Lower leg skin (tissue), 4 donors: ENCODE data around the gene FAM81B. TPM values are rescaled to one million over a fixed set of nuclear protein-coding genes. Genes with fewer than 3 reads are reported as not detected.
"Not testable (repeated sequence)": the region's sequence is repeated elsewhere in the genome, so short reads cannot be mapped to it uniquely, and the experiment has no call there.

ENCODE experiments used
- DNase-seq, 2 donors: peaks; one replicate each; pipeline ENCODE4 v3.0.0-alpha.2; 2019; ENCODE audit warnings: low spot score in 2 of 2
- H3K4me3 ChIP-seq: fragments of 200-600 bp; sonication (generic); 2 replicates; pipeline ENCODE4 v1.5.1; 2017; ENCODE audit warnings: mild to moderate bottlenecking, low read depth; ENCODE audit not compliant: poor library complexity, severe bottlenecking
- POLR2A ChIP-seq, 2 donors: fragments of 450-650 bp; IDR thresholded peaks; one replicate each; pipeline ENCODE4 v1.6.1; 2016 to 2017; ENCODE audit warnings: antibody characterized with exemption in 2 of 2, mild to moderate bottlenecking in 1 of 2, moderate library complexity in 1 of 2
- WGBS, 2 donors: methylation state at CpG; one replicate each; pipeline ENCODE4 v1.1.5; 2018; 5-methylcytosine and 5-hydroxymethylcytosine counted together
- intact Hi-C: fragments of 100-400 bp; cut with DNase I; formaldehyde crosslinking; loops from one replicate; pipeline ENCODE4 v1.15.0; 2023; ENCODE audit warnings: low total_unique reads
- total RNA-seq, 4 donors: library from RNA; depleted of rRNA; stranded (reverse); fragments of >200 nt; gene quantifications; one replicate each; pipeline ENCODE4 v1.1.0, GENCODE V29; 2016
- TF ChIP-seq, protein P1 (sequence below), 3 donors: fragments of 450-650 bp; IDR thresholded peaks; one replicate each; pipeline ENCODE4 v1.5.1; 2016; ENCODE audit warnings: antibody characterized with exemption in 3 of 3, mild to moderate bottlenecking in 3 of 3, moderate library complexity in 2 of 3

FAM81B gene
- total RNA-seq, 4 donors from 2014 or later = not detected

GRCh38 chr5:95358848-95359247 lies 32.3 kb upstream of the FAM81B start:
- intact Hi-C loops = no loop called here

DNA sequence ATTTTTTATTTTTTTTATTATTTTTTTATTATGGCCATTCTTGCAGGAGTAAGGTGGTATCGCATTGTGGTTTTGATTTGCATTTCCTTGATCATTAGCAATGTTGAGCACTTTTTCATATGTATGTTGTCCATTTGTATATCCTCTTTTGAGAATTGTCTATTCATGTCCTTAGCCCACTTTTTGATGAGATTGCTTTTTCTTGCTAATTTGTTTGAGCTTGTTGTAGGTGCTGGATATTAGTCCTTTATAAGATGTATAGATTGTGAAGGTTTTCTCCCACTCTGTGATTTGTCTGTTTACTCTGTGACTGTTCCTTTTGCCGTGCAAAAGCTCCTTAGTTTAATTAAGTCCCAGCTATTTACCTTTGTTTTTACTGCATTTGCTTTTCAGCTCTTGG lies 30.5 kb upstream of the FAM81B start:
- intact Hi-C loops, H3K4me3 ChIP-seq, DNase-seq: not testable (repeated sequence)
- WGBS, 2 donors = 87 to 92% methylated on average over 2 of the region's 2 CpGs

More at GRCh38 chr5:95358848-95359247, 32.3 kb upstream of the FAM81B start:
- WGBS, 2 donors = 42 to 48% methylated on average over 2 of the region's 2 CpGs
- no peak overlapping the region for H3K4me3 ChIP-seq
- no peak for DNase-seq
- no peak for TF ChIP-seq POLR2A (IDR thresholded peaks at IDR 0.05)
- TF ChIP-seq, protein P1, sequence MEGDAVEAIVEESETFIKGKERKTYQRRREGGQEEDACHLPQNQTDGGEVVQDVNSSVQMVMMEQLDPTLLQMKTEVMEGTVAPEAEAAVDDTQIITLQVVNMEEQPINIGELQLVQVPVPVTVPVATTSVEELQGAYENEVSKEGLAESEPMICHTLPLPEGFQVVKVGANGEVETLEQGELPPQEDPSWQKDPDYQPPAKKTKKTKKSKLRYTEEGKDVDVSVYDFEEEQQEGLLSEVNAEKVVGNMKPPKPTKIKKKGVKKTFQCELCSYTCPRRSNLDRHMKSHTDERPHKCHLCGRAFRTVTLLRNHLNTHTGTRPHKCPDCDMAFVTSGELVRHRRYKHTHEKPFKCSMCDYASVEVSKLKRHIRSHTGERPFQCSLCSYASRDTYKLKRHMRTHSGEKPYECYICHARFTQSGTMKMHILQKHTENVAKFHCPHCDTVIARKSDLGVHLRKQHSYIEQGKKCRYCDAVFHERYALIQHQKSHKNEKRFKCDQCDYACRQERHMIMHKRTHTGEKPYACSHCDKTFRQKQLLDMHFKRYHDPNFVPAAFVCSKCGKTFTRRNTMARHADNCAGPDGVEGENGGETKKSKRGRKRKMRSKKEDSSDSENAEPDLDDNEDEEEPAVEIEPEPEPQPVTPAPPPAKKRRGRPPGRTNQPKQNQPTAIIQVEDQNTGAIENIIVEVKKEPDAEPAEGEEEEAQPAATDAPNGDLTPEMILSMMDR (IDR thresholded peaks at IDR 0.05) = no peak

GRCh38 chr5:95365302-95366095 lies 25.7 kb upstream of the FAM81B start:
- no peak overlapping the region for H3K4me3 ChIP-seq
- TF ChIP-seq, protein P1 (IDR thresholded peaks at IDR 0.05) = no peak
- no peak for TF ChIP-seq POLR2A (IDR thresholded peaks at IDR 0.05)
- WGBS, 2 donors = 84% methylated on average over 8 of the region's 8 CpGs
- intact Hi-C loops = no loop called here
- DNase-seq = no peak

- no peak overlapping the region for H3K4me3 ChIP-seq
- 31 to 35% methylated on average over 3 of the region's 3 CpGs for WGBS, 2 donors
- no peak for DNase-seq
- no peak for TF ChIP-seq POLR2A (IDR thresholded peaks at IDR 0.05)
- TF ChIP-seq, protein P1 (IDR thresholded peaks at IDR 0.05) = no peak
- intact Hi-C loops = no loop called here
These were observed 21.4 kb upstream of the FAM81B start for GRCh38 chr5:95369782-95370181.

DNA sequence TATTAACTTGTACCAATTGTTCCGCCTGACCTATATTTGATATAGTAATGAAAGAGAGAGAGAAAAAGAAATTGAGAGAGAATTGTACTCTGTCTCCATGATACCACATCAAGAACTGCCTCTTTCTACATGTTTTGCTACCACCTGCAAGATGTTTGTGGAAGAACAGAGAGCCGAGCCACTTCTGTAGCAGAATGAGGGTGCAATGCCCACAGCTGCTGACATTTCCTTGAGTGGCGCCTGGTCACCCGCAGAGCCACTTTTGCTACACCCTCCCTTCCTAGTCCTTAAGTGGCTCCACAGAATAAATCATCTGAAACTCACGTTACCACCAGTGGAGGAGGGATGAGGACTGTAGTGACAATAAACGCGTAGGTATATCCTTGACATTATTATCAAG lies 17.1 kb upstream of the FAM81B start:
- intact Hi-C loops = no loop called here
- no peak for TF ChIP-seq POLR2A (IDR thresholded peaks at IDR 0.05)
- TF ChIP-seq, protein P1 (IDR thresholded peaks at IDR 0.05) = no peak
- no peak for DNase-seq
- 80 to 88% methylated on average over 7 of the region's 7 CpGs for WGBS, 2 donors
- H3K4me3 ChIP-seq = no peak overlapping the region

DNA sequence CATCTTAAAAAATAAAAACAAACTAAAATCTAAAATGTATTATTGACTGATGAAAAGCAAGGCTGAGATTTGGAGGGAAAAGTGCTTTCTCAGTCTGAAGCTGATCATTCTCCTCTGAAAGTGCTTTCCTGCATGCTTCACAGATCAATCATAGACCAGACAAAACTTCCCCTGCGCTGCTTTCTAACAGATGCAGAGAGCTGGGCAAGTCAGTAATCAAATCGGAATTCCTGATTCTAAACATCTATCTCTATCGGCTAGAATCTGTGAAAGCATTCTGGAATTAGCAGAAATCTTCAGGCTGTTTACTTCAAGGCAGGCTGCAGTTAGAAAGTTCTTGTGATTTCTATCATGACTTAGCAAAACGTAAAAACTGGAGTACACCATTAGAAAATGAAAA lies 15.6 kb upstream of the FAM81B start:
- H3K4me3 ChIP-seq = no peak overlapping the region
- TF ChIP-seq, protein P1 (IDR thresholded peaks at IDR 0.05) = no peak
- TF ChIP-seq POLR2A (IDR thresholded peaks at IDR 0.05) = no peak
- WGBS, 2 donors = 71 to 73% methylated on average over 4 of the region's 4 CpGs
- DNase-seq = no peak
- intact Hi-C loops = no loop called here
